Measurements from ENCODE around the gene CIB2. TPM values are rescaled to one million over a fixed set of nuclear protein-coding genes. Genes with fewer than 3 reads are reported as not detected.

The CIB2 gene
- total and polyA plus RNA-seq, 2 donors (not counting 1 experiment from before 2014, with no cell fraction given): 0.97 to 3.2 TPM

GRCh38 chr15:78069462-78070029, 61.7 kb downstream of the CIB2 start:
- Histone ChIP-seq H3K36me3 (replicated peaks in 1 of 2; ENCODE audit: control extremely low read depth in 1 of 2, control insufficient read depth in 1 of 2, extremely low read depth in 1 of 2, insufficient read depth in 2 of 2, low read length in 1 of 2) (no peaks in the 10 kb centered on the region), H3K4me3 (ENCODE audit: control extremely low read depth in 1 of 5, extremely low read depth in 1 of 5, insufficient read depth in 1 of 5, low read depth in 2 of 5, low read length in 4 of 5) (no peak overlapping the region), H3K79me2 (ENCODE audit: control insufficient read depth, insufficient read depth, low read length) (peaks cover 56% of the 10 kb centered on the region), H3K27ac (ENCODE audit: low read length in 2 of 2) (peak overlapping the region in 1 of 2 donors; percentile 40), H3K9ac (ENCODE audit: low read length) (peak overlapping the region; percentile 34), H3K4me1 (ENCODE audit: control insufficient read depth in 2 of 2, insufficient read depth in 2 of 2, low read length in 2 of 2) (peaks cover 56 to 58% of the 10 kb centered on the region in 2 donors), H4K20me1 (ENCODE audit: control insufficient read depth, insufficient read depth, low read length, poor library complexity, severe bottlenecking) (peaks cover 2% of the 10 kb centered on the region), H3K4me2 (replicated peaks; ENCODE audit: low read depth, low read length, poor library complexity, severe bottlenecking) (peak overlapping the region; percentile 69), H3K27me3 (replicated peaks in 1 of 4; ENCODE audit: control extremely low read depth in 1 of 4, control insufficient read depth in 3 of 4, insufficient read depth in 4 of 4, low read length in 3 of 4) (no peaks in the 10 kb centered on the region), H2AFZ (ENCODE audit: insufficient read depth, low read depth, low read length, poor library complexity, severe bottlenecking) (peak overlapping the region; percentile 46), H3K9me3 (ENCODE audit: control extremely low read depth in 1 of 3, control insufficient read depth in 2 of 3, insufficient read depth in 1 of 3, low read length in 2 of 3) (no peaks in the 10 kb centered on the region)
- ATAC-seq (ENCODE audit: low read depth): no peak
- Mint-ChIP-seq H3K27ac (peak overlapping the region; percentile 79), H3K9me3 (ENCODE audit: insufficient read depth) (no peaks in the 10 kb centered on the region), H3K4me3 (peak overlapping the region; percentile 77), H3K27me3 (no peaks in the 10 kb centered on the region), H3K4me1 (peaks cover 10% of the 10 kb centered on the region)
- 100% methylated on average over 1 of the region's 5 CpGs for WGBS (ENCODE audit: insufficient coverage)
- POLR2A ChIA-PET: no interaction called here
- no peak for DNase-seq
- intact Hi-C loops (cut with micrococcal nuclease): loop anchor here (2.0 to 5.0 kb wide), 2 partner anchors 15 to 37 kb away; no protein-coding TSS in a partner anchor
- no peak for TF ChIP-seq EZH2 (IDR thresholded peaks at IDR 0.05; ENCODE audit: borderline replicate concordance, insufficient read depth, low read depth, low read length, poor library complexity, severe bottlenecking)
- no peak for TF ChIP-seq CTCF (IDR thresholded peaks at IDR 0.05)
- CTCF ChIA-PET: interaction anchor here (0.7 to 4.5 kb wide), 7 partner anchors 11 to 126 kb away, joined by 3 to 19 read pairs (median 3); no protein-coding TSS in a partner anchor

- ATAC-seq (ENCODE audit: low read depth): peak; percentile 21
Measured at GRCh38 chr15:78069052-78069414, 62.2 kb downstream of the CIB2 start.

More at GRCh38 chr15:78069052-78069414, 62.2 kb downstream of the CIB2 start:
- Histone ChIP-seq H3K4me3 (ENCODE audit: control extremely low read depth in 1 of 5, extremely low read depth in 1 of 5, insufficient read depth in 1 of 5, low read depth in 2 of 5, low read length in 4 of 5) (peak overlapping the region in 2 of 5 experiments; percentile 8 to 9), H3K36me3 (replicated peaks in 1 of 2; ENCODE audit: control extremely low read depth in 1 of 2, control insufficient read depth in 1 of 2, extremely low read depth in 1 of 2, insufficient read depth in 2 of 2, low read length in 1 of 2) (no peaks in the 10 kb centered on the region), H2AFZ (ENCODE audit: insufficient read depth, low read depth, low read length, poor library complexity, severe bottlenecking) (peak overlapping the region; percentile 46), H3K9ac (ENCODE audit: low read length) (peak overlapping the region; percentile 34), H3K4me1 (ENCODE audit: control insufficient read depth in 2 of 2, insufficient read depth in 2 of 2, low read length in 2 of 2) (peaks cover 56 to 58% of the 10 kb centered on the region in 2 donors), H4K20me1 (ENCODE audit: control insufficient read depth, insufficient read depth, low read length, poor library complexity, severe bottlenecking) (peaks cover 7% of the 10 kb centered on the region), H3K4me2 (replicated peaks; ENCODE audit: low read depth, low read length, poor library complexity, severe bottlenecking) (peak overlapping the region; percentile 69), H3K79me2 (ENCODE audit: control insufficient read depth, insufficient read depth, low read length) (peaks cover 59% of the 10 kb centered on the region), H3K27me3 (replicated peaks in 1 of 4; ENCODE audit: control extremely low read depth in 1 of 4, control insufficient read depth in 3 of 4, insufficient read depth in 4 of 4, low read length in 3 of 4) (peaks cover 0 to 2% (median 0%) of the 10 kb centered on the region in 4 experiments), H3K27ac (ENCODE audit: low read length in 2 of 2) (peak overlapping the region in 1 of 2 donors; percentile 40), H3K9me3 (ENCODE audit: control extremely low read depth in 1 of 3, control insufficient read depth in 2 of 3, insufficient read depth in 1 of 3, low read length in 2 of 3) (no peaks in the 10 kb centered on the region)
- intact Hi-C loops (cut with micrococcal nuclease): loop anchor here (2.0 to 5.0 kb wide), 2 partner anchors 14 to 37 kb away; no protein-coding TSS in a partner anchor
- Mint-ChIP-seq H3K27ac (peak overlapping the region; percentile 69), H3K27me3 (no peaks in the 10 kb centered on the region), H3K4me1 (peaks cover 10% of the 10 kb centered on the region), H3K9me3 (ENCODE audit: insufficient read depth) (no peaks in the 10 kb centered on the region), H3K4me3 (peak overlapping the region; percentile 77)
- 10% methylated on average over 4 of the region's 7 CpGs for WGBS (ENCODE audit: insufficient coverage)
- CTCF ChIA-PET: interaction anchor here (0.7 to 4.5 kb wide), 6 partner anchors 11 to 127 kb away, joined by 3 to 19 read pairs (median 5); no protein-coding TSS in a partner anchor
- DNase-seq: no peak
- POLR2A ChIA-PET: no interaction called here
- no peak for TF ChIP-seq CTCF (IDR thresholded peaks at IDR 0.05)
- TF ChIP-seq EZH2 (IDR thresholded peaks at IDR 0.05; ENCODE audit: borderline replicate concordance, insufficient read depth, low read depth, low read length, poor library complexity, severe bottlenecking): no peak
